H9 (cell line): ENCODE results near the gene BPIFB2. TPM values are rescaled to one million over a fixed set of nuclear protein-coding genes. Genes with fewer than 3 reads are reported as not detected.

Source experiments
- DNase-seq: peaks from one replicate; pipeline ENCODE4 v3.0.0-alpha.2; 2017
- H2AFZ ChIP-seq: one replicate; pipeline ENCODE4 v1.6.1; 2013; ENCODE audit warnings: mild to moderate bottlenecking, low read length, control low read depth, moderate library complexity
- H2AK5ac ChIP-seq: 2 replicates; pipeline ENCODE4 v1.6.1; 2013; ENCODE audit warnings: low read length, control low read depth, mixed read lengths; ENCODE audit not compliant: insufficient read length
- H2BK120ac ChIP-seq: one replicate; pipeline ENCODE4 v1.6.1; 2013; ENCODE audit warnings: low read depth, mild to moderate bottlenecking, low read length, control low read depth, inconsistent platforms; ENCODE audit not compliant: poor library complexity, severe bottlenecking
- H2BK12ac ChIP-seq: 2 replicates; pipeline ENCODE4 v1.6.1; 2013; ENCODE audit warnings: low read length, control low read depth, mixed read lengths, low read depth; ENCODE audit not compliant: insufficient read length
- H2BK15ac ChIP-seq: 2 replicates; pipeline ENCODE4 v1.6.1; 2013; ENCODE audit warnings: low read depth, low read length, control low read depth
- H2BK20ac ChIP-seq: one replicate; pipeline ENCODE4 v1.6.1; 2013; ENCODE audit warnings: low read depth, mild to moderate bottlenecking, low read length, control low read depth, inconsistent platforms; ENCODE audit not compliant: poor library complexity, severe bottlenecking
- H2BK5ac ChIP-seq: 2 replicates; pipeline ENCODE4 v1.6.1; 2013; ENCODE audit warnings: low read length, control low read depth, mixed read lengths; ENCODE audit not compliant: insufficient read length
- H3K14ac ChIP-seq: 2 replicates; pipeline ENCODE4 v1.6.1; 2013; ENCODE audit warnings: low read length, control low read depth; ENCODE audit not compliant: insufficient read depth
- H3K18ac ChIP-seq: 2 replicates; pipeline ENCODE4 v1.6.1; 2013; ENCODE audit warnings: low read depth, mild to moderate bottlenecking, mixed read lengths, low read length, control low read depth; ENCODE audit not compliant: insufficient read length
- H3K23ac ChIP-seq: 2 replicates; pipeline ENCODE4 v1.6.1; 2013; ENCODE audit warnings: low read length, control low read depth, mixed read lengths, low read depth; ENCODE audit not compliant: insufficient read length
- H3K23me2 ChIP-seq: 2 replicates; pipeline ENCODE4 v1.6.1; 2013; ENCODE audit warnings: low read depth, mild to moderate bottlenecking, mixed read lengths, low read length, control low read depth; ENCODE audit not compliant: insufficient read length, poor library complexity, severe bottlenecking
- H3K27ac ChIP-seq: 2 replicates; pipeline ENCODE4 v1.5.1; 2013; ENCODE audit warnings: low read length, control low read depth, mixed read lengths, low read depth; ENCODE audit not compliant: insufficient read length
- H3K27me3 ChIP-seq: 2 replicates; pipeline ENCODE4 v1.6.1; 2013; ENCODE audit warnings: low read length, control low read depth, inconsistent platforms; ENCODE audit not compliant: insufficient read depth
- H3K4ac ChIP-seq: 2 replicates; pipeline ENCODE4 v1.6.1; 2013; ENCODE audit warnings: low read depth, mild to moderate bottlenecking, control low read depth, inconsistent platforms, low read length, moderate library complexity
- H3K4me1 ChIP-seq: 2 replicates; pipeline ENCODE4 v1.6.1; 2013; ENCODE audit warnings: low read length, control low read depth, inconsistent platforms; ENCODE audit not compliant: insufficient read depth
- H3K4me2 ChIP-seq: 2 replicates; pipeline ENCODE4 v1.6.1; 2013; ENCODE audit warnings: low read length, control low read depth, mixed read lengths; ENCODE audit not compliant: insufficient read length, insufficient read depth
- H3K56ac ChIP-seq: 2 replicates; pipeline ENCODE4 v1.6.1; 2013; ENCODE audit warnings: low read depth, mild to moderate bottlenecking, mixed read lengths, low read length, control low read depth; ENCODE audit not compliant: insufficient read length
- H3K79me1 ChIP-seq: 2 replicates; pipeline ENCODE4 v1.6.1; 2013; ENCODE audit warnings: low read depth, mild to moderate bottlenecking, moderate library complexity, low read length, control low read depth, inconsistent platforms; ENCODE audit not compliant: insufficient read depth, poor library complexity, severe bottlenecking
- H3K79me2 ChIP-seq: 2 replicates; pipeline ENCODE4 v1.6.1; 2013; ENCODE audit warnings: low read length, control low read depth, inconsistent platforms; ENCODE audit not compliant: insufficient read depth
- H3K9ac ChIP-seq: 2 replicates; pipeline ENCODE4 v1.6.1; 2013; ENCODE audit warnings: low read length, control low read depth, mixed read lengths; ENCODE audit not compliant: insufficient read length; ENCODE audit errors: extremely low read depth
- H3K9me3 ChIP-seq: one replicate; pipeline ENCODE4 v1.6.1; 2013; ENCODE audit warnings: low read depth, low read length, inconsistent platforms; ENCODE audit not compliant: control insufficient read depth
- H3T11ph ChIP-seq: one replicate; pipeline ENCODE4 v1.6.1; 2013; ENCODE audit warnings: mild to moderate bottlenecking, low read length, control low read depth, inconsistent platforms
- H4K20me1 ChIP-seq: one replicate; pipeline ENCODE4 v1.6.1; 2013; ENCODE audit not compliant: control insufficient read depth, insufficient read length, insufficient read depth
- H4K5ac ChIP-seq: 2 replicates; pipeline ENCODE4 v1.6.1; 2013; ENCODE audit warnings: low read depth, mild to moderate bottlenecking, mixed read lengths, low read length, control low read depth; ENCODE audit not compliant: insufficient read length
- H4K8ac ChIP-seq: replicated peaks from 2 replicates; pipeline ENCODE4 v1.6.1; 2013; ENCODE audit warnings: low read length, control low read depth, mixed read lengths, low read depth; ENCODE audit not compliant: insufficient read length
- H4K91ac ChIP-seq: 2 replicates; pipeline ENCODE4 v1.6.1; 2013; ENCODE audit warnings: low read depth, mild to moderate bottlenecking, moderate library complexity, mixed read lengths, low read length, control low read depth; ENCODE audit not compliant: insufficient read length
- H3K27ac Mint-ChIP-seq, 3 experiments: 2 replicates in 2 of 3; 3 replicates in 1 of 3; pipeline ENCODE4 v1.8.0; 2020 to 2021; ENCODE audit warnings: mixed read lengths in 3 of 3, mild to moderate bottlenecking in 1 of 3, moderate library complexity in 1 of 3
- H3K27me3 Mint-ChIP-seq: 2 replicates; pipeline ENCODE4 v1.8.0; 2021; ENCODE audit warnings: low read depth, mild to moderate bottlenecking, moderate library complexity, mixed read lengths
- H3K36me3 Mint-ChIP-seq, 3 experiments: 2 replicates in 2 of 3; 3 replicates in 1 of 3; pipeline ENCODE4 v1.8.0; 2020 to 2021; ENCODE audit warnings: low read depth in 3 of 3, mixed read lengths in 3 of 3; ENCODE audit not compliant: insufficient read depth in 1 of 3
- H3K4me1 Mint-ChIP-seq, 2 experiments: 2 replicates each; pipeline ENCODE4 v1.8.0; 2020; ENCODE audit warnings: mixed read lengths in 2 of 2
- H3K4me3 Mint-ChIP-seq, 2 experiments: 2 replicates in 1 of 2; 3 replicates in 1 of 2; pipeline ENCODE4 v1.8.0; 2020 to 2021; ENCODE audit warnings: mild to moderate bottlenecking in 2 of 2, mixed read lengths in 2 of 2, moderate library complexity in 1 of 2
- H3K9me3 Mint-ChIP-seq, 2 experiments: 2 replicates in 1 of 2; 3 replicates in 1 of 2; pipeline ENCODE4 v1.8.0; 2020; ENCODE audit warnings: mild to moderate bottlenecking in 2 of 2, mixed read lengths in 2 of 2, moderate library complexity in 1 of 2
- WGBS: extraction: QIAGEN DNeasy Blood & Tissue Kit; methylation state at CpG from one replicate; pipeline ENCODE4 v1.1.7; 2013; ENCODE audit warnings: missing lambda C conversion rate, low lambda C conversion rate, mixed read lengths; ENCODE audit not compliant: insufficient read length; ENCODE audit errors: extremely low coverage; 5-methylcytosine and 5-hydroxymethylcytosine counted together
- total RNA-seq: library from RNA; stranded (reverse); gene quantifications from 2 replicates; pipeline ENCODE4 v1.2.1, GENCODE V29; 2021
- TF ChIP-seq, protein P1 (sequence below): fragments of 200-600 bp; sonication (generic); conservative IDR thresholded peaks from 3 replicates; pipeline ENCODE4 v1.8.0; 2021; ENCODE audit warnings: antibody characterized with exemption, mild to moderate bottlenecking

BPIFB2 gene
- total RNA-seq, 1 experiment from 2014 or later, result not detected

DNA sequence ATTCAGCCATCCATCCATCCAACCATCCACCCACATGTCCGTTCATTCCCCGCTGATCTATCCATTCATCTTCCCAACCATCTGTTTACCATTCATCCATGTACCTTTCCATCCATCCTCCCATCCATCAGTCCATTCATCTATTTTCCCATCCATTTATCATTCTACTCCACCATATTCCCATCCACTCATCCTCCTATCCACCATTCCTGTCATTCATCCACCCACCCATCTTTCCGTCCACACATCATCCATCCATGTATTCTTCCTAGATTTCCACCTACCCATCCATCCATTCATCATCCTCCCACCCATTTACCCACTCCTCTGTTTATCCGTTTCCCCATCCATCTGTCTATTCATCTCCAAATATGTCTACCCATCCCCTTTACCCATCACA, 30.7 kb downstream of the BPIFB2 start:
- H3K4me1 ChIP-seq, result no peaks in the 10 kb centered on the region
- H2AFZ ChIP-seq, result no peak overlapping the region
- H3K18ac ChIP-seq, result no peak overlapping the region
- no peak overlapping the region for H3K4me2 ChIP-seq
- no peak overlapping the region for H2AK5ac ChIP-seq
- no peaks in the 10 kb centered on the region for H3K36me3 Mint-ChIP-seq
- no peak overlapping the region for H3T11ph ChIP-seq
- no peak overlapping the region for H3K23ac ChIP-seq
- no peak overlapping the region for H4K5ac ChIP-seq
- H3K79me2 ChIP-seq, result no peaks in the 10 kb centered on the region
- H3K79me1 ChIP-seq, result no peaks in the 10 kb centered on the region
- H3K14ac ChIP-seq, result no peak overlapping the region
- no peak overlapping the region for H2BK15ac ChIP-seq
- no peak overlapping the region for H3K4ac ChIP-seq
- H3K9me3 ChIP-seq, result no peaks in the 10 kb centered on the region
- no peak overlapping the region for H4K91ac ChIP-seq
- H3K27me3 ChIP-seq, result no peaks in the 10 kb centered on the region
- no peak overlapping the region for H4K8ac ChIP-seq
- no peak overlapping the region for H2BK120ac ChIP-seq
- H3K27me3 Mint-ChIP-seq, result peaks cover 35% of the 10 kb centered on the region
- no peak overlapping the region; a peak in 1 of 5 replicates for H3K4me3 Mint-ChIP-seq
- no peak overlapping the region for H3K27ac ChIP-seq
- H3K4me1 Mint-ChIP-seq, result no peaks in the 10 kb centered on the region
- no peak for DNase-seq
- 100% methylated on average over 1 of the region's 4 CpGs for WGBS
- TF ChIP-seq, protein P1, sequence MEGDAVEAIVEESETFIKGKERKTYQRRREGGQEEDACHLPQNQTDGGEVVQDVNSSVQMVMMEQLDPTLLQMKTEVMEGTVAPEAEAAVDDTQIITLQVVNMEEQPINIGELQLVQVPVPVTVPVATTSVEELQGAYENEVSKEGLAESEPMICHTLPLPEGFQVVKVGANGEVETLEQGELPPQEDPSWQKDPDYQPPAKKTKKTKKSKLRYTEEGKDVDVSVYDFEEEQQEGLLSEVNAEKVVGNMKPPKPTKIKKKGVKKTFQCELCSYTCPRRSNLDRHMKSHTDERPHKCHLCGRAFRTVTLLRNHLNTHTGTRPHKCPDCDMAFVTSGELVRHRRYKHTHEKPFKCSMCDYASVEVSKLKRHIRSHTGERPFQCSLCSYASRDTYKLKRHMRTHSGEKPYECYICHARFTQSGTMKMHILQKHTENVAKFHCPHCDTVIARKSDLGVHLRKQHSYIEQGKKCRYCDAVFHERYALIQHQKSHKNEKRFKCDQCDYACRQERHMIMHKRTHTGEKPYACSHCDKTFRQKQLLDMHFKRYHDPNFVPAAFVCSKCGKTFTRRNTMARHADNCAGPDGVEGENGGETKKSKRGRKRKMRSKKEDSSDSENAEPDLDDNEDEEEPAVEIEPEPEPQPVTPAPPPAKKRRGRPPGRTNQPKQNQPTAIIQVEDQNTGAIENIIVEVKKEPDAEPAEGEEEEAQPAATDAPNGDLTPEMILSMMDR, result no peak
- no peak overlapping the region for H3K9ac ChIP-seq
- H4K20me1 ChIP-seq, result no peaks in the 10 kb centered on the region
- no peak overlapping the region for H2BK12ac ChIP-seq
- H3K9me3 Mint-ChIP-seq, result peaks cover 1 to 2% of the 10 kb centered on the region in 2 experiments; a peak in 3 of 5 replicates
- no peak overlapping the region for H3K27ac Mint-ChIP-seq
- H3K56ac ChIP-seq, result no peak overlapping the region
- no peak overlapping the region for H2BK5ac ChIP-seq
- H3K23me2 ChIP-seq, result no peaks in the 10 kb centered on the region
- H2BK20ac ChIP-seq, result no peak overlapping the region
